Measurements from ENCODE around the gene CHMP5.
A peak's percentile ranks its signal among the peaks of the same experiment; 100 is the strongest.

The CHMP5 gene

DNA sequence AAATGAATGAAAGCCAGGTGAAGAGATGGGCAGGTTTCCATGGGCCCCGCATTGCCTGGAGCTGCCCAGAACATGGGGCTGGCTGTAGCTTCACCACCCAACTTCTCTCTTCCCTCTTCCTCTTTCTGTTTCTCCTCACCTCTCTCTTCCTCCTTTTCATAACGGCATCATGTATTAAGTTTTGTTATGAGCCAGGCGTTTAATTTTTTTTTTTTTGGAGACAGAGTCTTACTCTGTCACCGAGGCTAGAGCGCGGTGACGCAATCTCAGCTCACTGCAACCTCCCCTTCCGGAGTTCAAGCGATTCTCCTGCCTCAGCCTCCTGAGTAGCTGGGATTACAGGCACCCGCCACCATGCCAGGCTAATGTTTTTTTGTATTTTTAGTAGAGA is 37.8 kb upstream of the CHMP5 start:
- CTCF ChIA-PET, result interaction anchor here (0.8 to 3.0 kb wide), 38 partner anchors 10 to 189 kb away, joined by 3 to 75 read pairs (median 8); partner anchors contain the start of genes B4GALT1, SMU1 and SPINK4
- POLR2A ChIA-PET, result interaction anchor here (0.6 to 0.9 kb wide), 2 partner anchors 71 to 202 kb away, joined by 3 to 5 read pairs; partner anchors contain the start of gene DNAJA1
- DNase-seq (ENCODE audit: extremely low spot score), result peak; percentile 36
- TF ChIP-seq, protein P1, sequence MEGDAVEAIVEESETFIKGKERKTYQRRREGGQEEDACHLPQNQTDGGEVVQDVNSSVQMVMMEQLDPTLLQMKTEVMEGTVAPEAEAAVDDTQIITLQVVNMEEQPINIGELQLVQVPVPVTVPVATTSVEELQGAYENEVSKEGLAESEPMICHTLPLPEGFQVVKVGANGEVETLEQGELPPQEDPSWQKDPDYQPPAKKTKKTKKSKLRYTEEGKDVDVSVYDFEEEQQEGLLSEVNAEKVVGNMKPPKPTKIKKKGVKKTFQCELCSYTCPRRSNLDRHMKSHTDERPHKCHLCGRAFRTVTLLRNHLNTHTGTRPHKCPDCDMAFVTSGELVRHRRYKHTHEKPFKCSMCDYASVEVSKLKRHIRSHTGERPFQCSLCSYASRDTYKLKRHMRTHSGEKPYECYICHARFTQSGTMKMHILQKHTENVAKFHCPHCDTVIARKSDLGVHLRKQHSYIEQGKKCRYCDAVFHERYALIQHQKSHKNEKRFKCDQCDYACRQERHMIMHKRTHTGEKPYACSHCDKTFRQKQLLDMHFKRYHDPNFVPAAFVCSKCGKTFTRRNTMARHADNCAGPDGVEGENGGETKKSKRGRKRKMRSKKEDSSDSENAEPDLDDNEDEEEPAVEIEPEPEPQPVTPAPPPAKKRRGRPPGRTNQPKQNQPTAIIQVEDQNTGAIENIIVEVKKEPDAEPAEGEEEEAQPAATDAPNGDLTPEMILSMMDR (IDR thresholded peaks at IDR 0.05; ENCODE audit: control extremely low read depth, extremely low read depth, low read depth, missing control alignments), result no peak

DNA sequence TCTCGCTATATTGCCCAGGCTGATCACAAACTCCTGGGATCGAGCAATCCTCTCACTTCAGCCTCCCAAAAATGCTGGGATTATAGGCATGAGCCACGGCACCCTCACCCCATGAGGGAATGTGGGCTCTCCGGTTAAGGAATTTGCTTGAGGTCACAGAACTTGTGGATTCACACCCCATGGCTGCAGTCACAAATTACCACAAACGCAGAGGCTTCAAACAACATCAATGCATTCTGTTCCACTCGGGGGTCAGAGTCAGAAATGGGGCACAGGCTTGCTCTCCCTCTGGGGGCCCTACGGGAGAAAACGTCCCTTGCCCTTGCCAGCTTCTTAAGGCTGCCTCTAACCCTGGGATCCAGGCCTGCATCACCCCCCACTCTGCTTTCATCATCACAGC is 37.1 kb upstream of the CHMP5 start:
- TF ChIP-seq, protein P1 (IDR thresholded peaks at IDR 0.05; ENCODE audit: control extremely low read depth, extremely low read depth, low read depth, missing control alignments), result no peak
- no peak for DNase-seq (ENCODE audit: extremely low spot score)
- ChIA-PET POLR2A (interaction anchor here (0.6 to 0.9 kb wide), 2 partner anchors 72 to 203 kb away, joined by 3 to 5 read pairs; partner anchors contain the start of gene DNAJA1), CTCF (interaction anchor here (1.0 to 3.0 kb wide), 7 partner anchors 9 to 151 kb away, joined by 3 to 75 read pairs (median 10); partner anchors contain the start of genes B4GALT1, SMU1 and SPINK4)

DNA sequence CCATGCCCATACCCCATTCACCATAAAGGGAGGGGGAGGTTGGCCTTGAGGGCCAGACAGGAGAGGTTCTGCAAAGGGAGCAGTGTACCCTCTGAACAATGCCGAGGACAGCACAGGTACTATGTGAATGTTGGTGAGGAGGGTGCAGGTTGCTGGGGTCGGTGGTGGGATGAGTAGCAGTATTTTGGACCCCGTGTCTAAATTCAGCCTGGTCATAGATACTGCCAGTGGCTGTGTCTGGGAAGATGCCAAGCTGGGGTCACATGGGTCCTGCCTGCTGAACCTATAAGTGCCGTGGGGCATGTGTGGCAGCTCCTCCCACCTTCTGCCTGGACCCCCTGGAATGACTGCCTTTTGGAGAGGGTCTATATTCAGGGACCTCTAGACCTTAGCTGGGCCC is 36.2 kb upstream of the CHMP5 start:
- CTCF ChIA-PET, result interaction anchor here (1.0 kb wide), 1 partner anchor 149 kb away, joined by 3 read pairs; no protein-coding TSS in a partner anchor
- TF ChIP-seq, protein P1 (IDR thresholded peaks at IDR 0.05; ENCODE audit: control extremely low read depth, extremely low read depth, low read depth, missing control alignments), result no peak
- POLR2A ChIA-PET, result no interaction called here
- no peak for DNase-seq (ENCODE audit: extremely low spot score)

DNA sequence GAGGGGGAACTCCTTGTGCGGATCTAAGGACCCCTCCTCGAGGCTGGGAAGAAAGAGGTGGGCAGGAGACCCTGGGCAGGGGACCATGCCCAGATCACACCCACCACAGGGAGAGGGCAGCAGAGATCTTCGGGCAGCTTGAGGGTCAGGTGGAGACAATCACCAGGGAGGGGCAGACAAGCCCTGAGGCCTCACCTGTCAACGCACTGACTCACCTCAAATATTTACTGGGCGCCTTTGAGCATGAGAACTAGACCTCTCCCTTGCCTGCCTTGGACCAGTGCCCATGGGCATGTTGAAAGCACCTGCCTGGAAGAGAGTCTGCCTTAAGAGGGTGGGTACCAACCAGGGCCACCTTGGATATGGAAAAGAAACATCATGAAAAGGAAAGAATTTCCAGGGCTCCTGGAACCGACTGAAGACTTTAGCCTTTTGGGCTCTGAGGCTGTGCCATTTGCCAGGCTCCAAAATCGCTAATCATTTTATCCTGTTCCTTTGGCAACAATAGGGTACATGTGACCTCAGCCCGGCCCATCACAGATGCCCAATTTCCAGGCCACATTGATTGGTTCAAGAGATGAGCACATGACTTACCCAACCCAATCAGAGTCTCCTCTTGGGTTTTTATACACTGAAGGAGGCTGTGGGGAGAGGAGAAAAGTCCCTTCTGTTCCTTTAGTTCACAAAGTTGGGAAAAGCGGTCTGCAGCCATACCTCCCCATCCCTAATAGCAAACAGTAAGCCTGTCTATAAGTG is 35.3 kb upstream of the CHMP5 start:
- ChIA-PET CTCF (no interaction called here), POLR2A (no interaction called here)
- TF ChIP-seq, protein P1 (IDR thresholded peaks at IDR 0.05; ENCODE audit: control extremely low read depth, extremely low read depth, low read depth, missing control alignments), result no peak
- DNase-seq (ENCODE audit: extremely low spot score), result no peak

DNA sequence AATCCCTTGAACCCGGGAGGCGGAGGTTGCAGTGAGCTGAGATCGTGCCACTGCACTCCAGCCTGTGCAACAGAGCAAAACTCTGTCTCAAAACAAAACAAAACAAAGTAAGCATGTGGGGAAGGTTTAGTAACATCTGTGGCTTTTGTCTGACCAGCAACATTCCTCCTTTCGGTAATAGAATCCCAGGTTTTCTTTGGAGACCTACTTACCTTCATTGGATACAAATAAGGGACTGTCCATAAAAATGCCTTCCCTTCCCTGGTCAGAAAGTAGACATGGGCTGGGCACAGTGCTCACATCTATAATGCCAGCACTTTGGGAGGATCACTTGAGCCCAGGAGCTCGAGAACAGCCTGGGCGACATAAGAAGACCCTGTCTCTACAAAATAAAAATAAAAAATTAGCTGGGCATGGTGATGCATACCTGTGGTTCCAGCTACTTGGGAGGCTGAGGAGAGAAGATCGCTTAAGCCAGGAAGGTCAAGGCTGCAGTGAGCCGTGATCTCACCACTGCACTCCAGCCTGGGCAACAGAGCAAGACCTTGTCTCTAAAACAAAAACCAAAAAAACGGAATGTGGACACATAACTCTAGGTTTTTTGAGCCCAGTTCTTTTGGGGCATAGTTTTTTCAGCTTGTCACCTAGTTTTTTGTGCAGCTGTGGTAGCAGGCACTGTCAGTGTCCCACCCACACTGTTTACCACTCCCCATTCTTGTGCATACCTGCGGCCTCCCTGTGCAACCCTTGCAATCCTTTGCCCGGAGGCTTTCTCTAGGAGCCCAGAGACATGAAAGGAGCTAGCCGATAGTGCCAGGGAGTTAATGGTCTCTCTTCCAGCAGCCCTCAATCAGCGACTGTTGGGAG is 33.9 kb upstream of the CHMP5 start:
- no peak for DNase-seq (ENCODE audit: extremely low spot score)
- TF ChIP-seq, protein P1 (IDR thresholded peaks at IDR 0.05; ENCODE audit: control extremely low read depth, extremely low read depth, low read depth, missing control alignments), result no peak
- ChIA-PET CTCF (interaction anchor here (1.1 to 6.1 kb wide), 2 partner anchors 14 to 141 kb away, joined by 3 to 29 read pairs; no protein-coding TSS in a partner anchor), POLR2A (interaction anchor here (0.6 kb wide), 1 partner anchor 203 kb away, joined by 4 read pairs; no protein-coding TSS in a partner anchor)

DNA sequence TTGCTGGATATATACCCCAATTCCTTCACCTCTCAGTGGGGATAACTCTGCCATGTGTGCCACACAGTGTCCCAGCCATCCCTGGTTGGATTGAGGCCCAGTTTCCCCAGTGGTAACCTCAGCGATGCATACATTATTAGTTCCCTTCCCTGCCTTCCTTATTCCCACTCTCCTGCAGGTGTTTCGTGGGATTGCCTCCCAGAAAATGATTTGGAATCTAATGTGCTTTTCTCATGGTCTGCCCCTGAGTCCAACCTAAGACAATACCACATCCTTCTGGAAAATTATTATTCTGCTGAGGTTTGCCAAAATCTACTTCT is 33.3 kb upstream of the CHMP5 start:
- no peak for DNase-seq (ENCODE audit: extremely low spot score)
- ChIA-PET CTCF (interaction anchor here (1.1 to 6.1 kb wide), 3 partner anchors 13 to 141 kb away, joined by 3 to 29 read pairs (median 4); no protein-coding TSS in a partner anchor), POLR2A (interaction anchor here (0.6 kb wide), 1 partner anchor 204 kb away, joined by 4 read pairs; no protein-coding TSS in a partner anchor)
- TF ChIP-seq, protein P1 (IDR thresholded peaks at IDR 0.05; ENCODE audit: control extremely low read depth, extremely low read depth, low read depth, missing control alignments), result no peak

All from GM10248 (cell line).